T-helper 17 cell (primary cell): Measurements from ENCODE around the gene RPRM. TPM values are rescaled to one million over a fixed set of nuclear protein-coding genes. Genes with fewer than 3 reads are reported as not detected.
"Not testable (repeated sequence)": the region's sequence is repeated elsewhere in the genome, so short reads cannot be mapped to it uniquely, and the experiment has no call there.

Experiments
- ATAC-seq: fragments of 150-1000 bp; cut with Tn5 transposase; 2 replicates; pipeline ENCODE4 v1.10.0; 2021; ENCODE audit warnings: mild to moderate bottlenecking, moderate library complexity
- DNase-seq, 3 donors: peaks; one replicate each; pipeline versions ENCODE4 v3.0.0 to v3.0.0-alpha.2; 2020 to 2021
- H3K9me3 ChIP-seq: one replicate; pipeline ENCODE4 v1.7.0; 2013; ENCODE audit warnings: low read length, mild to moderate bottlenecking; ENCODE audit not compliant: control insufficient read depth, poor library complexity, severe bottlenecking
- H3K27ac Mint-ChIP-seq: one replicate; pipeline ENCODE4 v1.8.0; 2022; ENCODE audit warnings: mild to moderate bottlenecking, moderate library complexity, mixed read lengths
- H3K27me3 Mint-ChIP-seq: one replicate; pipeline ENCODE4 v1.8.0; 2022; ENCODE audit warnings: mixed read lengths
- H3K36me3 Mint-ChIP-seq: one replicate; pipeline ENCODE4 v1.8.0; 2022; ENCODE audit warnings: low read depth, mixed read lengths
- H3K4me1 Mint-ChIP-seq: one replicate; pipeline ENCODE4 v1.8.0; 2022; ENCODE audit warnings: mild to moderate bottlenecking, mixed read lengths
- H3K4me3 Mint-ChIP-seq: one replicate; pipeline ENCODE4 v1.8.0; 2022; ENCODE audit warnings: mild to moderate bottlenecking, moderate library complexity, mixed read lengths
- total RNA-seq, 4 donors: library from RNA in 2 of 4; stranded (reverse) in 2 of 4; gene quantifications; one replicate each; pipeline ENCODE4 v1.2.3 and lab custom pipeline; 2022 to 2026

RPRM gene
- total RNA-seq = not detected
- total RNA-seq (lab: John Stamatoyannopoulos, UW) = 0 to 0.08 reads per million in 2 donors

DNA sequence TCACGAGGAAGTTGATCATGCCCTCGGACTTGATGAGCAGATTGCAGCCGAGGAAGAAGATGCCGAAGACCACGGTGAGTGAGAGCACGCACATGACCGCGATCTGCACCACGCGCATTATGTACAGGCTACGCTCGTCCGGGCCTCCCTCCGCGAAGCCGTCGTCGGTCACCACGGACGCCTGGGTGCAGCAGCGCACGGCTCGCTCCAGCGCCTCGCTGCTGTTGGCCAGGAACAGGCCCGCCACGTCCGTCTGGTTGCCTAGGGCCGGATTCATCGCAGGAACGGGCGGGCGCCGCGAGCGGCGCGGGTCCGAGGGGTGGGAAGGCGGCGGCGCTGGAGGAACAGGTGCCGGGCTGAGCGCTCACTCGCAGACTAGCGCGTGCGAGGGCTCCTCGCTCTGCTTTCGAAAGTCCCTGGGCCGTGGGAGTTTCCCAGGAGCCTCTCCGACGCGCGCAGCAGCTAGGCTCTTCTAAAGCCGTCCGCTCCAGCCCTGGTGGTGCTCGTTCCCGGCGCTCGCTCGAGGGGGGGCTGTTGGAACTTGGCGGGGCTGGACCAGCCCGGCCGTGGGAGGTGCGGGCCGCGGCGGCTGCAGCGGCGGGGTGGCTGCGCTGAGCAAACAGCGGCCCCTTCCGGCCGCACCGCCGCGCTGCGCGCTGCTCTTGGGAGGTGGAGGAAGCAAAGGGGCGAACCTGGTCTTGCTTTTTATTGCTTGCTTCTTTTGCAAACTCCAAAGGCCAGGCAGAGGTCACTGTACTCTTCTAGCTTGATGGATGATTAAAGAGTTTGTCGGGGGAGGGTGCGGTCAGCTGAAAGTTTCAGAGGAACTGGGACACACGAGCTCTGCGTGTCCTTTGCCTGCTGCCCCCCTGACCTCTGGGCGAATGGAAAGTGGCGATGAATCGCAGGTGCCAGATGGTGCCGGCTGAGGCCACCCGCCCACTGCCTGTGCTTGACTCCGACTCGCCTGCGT is at the start of gene RPRM:
TSS of gene RPRM (minus strand) at position 474 of the 973 bp plus-strand sequence. CDS start at position 277, 197 bp downstream.
- Mint-ChIP-seq H3K4me1 (peaks cover 15% of the 10 kb centered on the region), H3K4me3 (peak within 1 kb of the TSS; percentile 90), H3K27me3 (peaks cover 61% of the 10 kb centered on the region), H3K27ac (peak within 1 kb of the TSS; percentile 51), H3K36me3 (no peaks in the 10 kb centered on the region)
- DNase-seq (peak in 2 of 3 donors; percentile 23 to 50), ATAC-seq (peak; percentile 87)
- H3K9me3 ChIP-seq = no peaks in the 10 kb centered on the region

DNA sequence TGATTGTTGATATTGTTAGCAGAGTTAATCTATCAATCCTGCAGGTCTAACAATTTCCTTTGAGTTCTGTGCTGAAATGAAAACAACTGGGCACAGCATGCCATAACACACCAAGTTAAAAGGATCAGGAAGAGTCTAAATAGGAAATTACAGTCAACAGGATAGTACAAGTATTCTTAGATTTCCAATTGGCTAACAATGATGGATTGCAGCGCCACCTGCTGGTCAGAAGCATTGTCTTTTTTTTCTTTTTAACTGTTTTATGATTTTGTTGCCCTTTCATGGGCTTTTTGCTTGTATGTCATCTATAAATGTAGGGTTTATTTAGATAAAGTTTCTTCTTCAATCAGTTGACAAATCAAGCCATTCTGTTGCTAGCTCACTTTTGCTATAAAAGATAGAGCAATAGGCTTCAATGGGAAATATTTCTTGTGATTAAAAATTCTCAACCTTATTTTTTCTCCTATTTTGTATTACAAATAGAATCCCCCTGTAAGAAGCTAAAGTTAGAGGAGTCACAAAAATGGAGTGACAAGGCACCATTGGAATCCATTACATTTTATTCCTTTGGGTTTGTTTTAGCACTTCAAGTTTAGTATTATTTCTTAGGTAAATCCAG is 40.8 kb upstream of the RPRM start:
- no peak overlapping the region for H3K4me3 Mint-ChIP-seq
- H3K36me3 Mint-ChIP-seq = no peaks in the 10 kb centered on the region
- peaks cover 35% of the 10 kb centered on the region for H3K27me3 Mint-ChIP-seq
- H3K9me3 ChIP-seq = no peaks in the 10 kb centered on the region
- peaks cover 2% of the 10 kb centered on the region for H3K4me1 Mint-ChIP-seq
- ATAC-seq (no peak), DNase-seq (peak in 1 of 3 donors; percentile 36)
- H3K27ac Mint-ChIP-seq = no peak overlapping the region

DNA sequence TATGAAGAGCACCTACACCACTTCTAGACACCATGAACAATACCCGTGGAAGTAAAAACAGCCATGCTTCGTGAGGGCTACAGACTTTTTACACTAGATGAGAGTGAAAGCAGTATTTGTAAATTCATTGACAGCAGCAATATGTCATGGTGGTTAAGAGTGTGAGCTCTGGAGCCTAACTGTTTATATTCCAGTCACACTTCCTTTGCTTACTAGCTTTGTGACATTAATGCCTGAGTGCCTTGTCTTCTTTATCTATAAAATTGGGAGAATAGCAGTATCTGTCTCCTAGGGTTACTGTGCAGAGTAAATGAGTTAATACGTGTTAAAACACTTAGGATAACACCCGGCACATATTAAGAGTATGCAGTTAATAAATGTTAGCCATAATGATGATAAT is 33.8 kb upstream of the RPRM start:
- peaks cover 2% of the 10 kb centered on the region for H3K4me1 Mint-ChIP-seq
- H3K27ac Mint-ChIP-seq = no peak overlapping the region
- H3K4me3 Mint-ChIP-seq = no peak overlapping the region
- ATAC-seq (no peak), DNase-seq (no peak)
- no peaks in the 10 kb centered on the region for H3K36me3 Mint-ChIP-seq
- peaks cover under 1% of the 10 kb centered on the region for H3K9me3 ChIP-seq
- peaks cover 30% of the 10 kb centered on the region for H3K27me3 Mint-ChIP-seq

DNA sequence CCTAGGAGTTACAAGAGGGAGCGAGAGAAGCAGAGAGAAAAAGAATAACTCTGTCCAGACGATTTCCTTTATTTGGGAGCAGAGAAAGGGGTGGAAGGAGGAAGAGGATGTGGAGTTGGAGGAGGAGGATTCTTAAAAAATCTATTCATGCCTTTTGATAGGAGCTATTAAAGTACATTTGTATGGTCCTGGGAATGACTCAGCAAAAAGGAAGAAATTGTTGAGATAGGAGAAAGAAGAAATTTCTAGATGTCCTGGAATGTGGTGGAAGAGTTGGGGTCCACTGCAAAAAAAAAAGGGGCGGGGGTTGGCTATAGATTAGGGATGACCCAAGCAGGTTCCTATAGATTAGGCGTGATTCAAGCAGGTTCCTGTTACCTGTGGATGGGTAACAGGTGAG is 32.4 kb upstream of the RPRM start:
- Mint-ChIP-seq H3K27ac (no peak overlapping the region), H3K4me1 (peaks cover 2% of the 10 kb centered on the region), H3K27me3 (peaks cover 25% of the 10 kb centered on the region), H3K4me3 (no peak overlapping the region), H3K36me3 (no peaks in the 10 kb centered on the region)
- peaks cover 2% of the 10 kb centered on the region for H3K9me3 ChIP-seq
- DNase-seq = no peak
- no peak for ATAC-seq

DNA sequence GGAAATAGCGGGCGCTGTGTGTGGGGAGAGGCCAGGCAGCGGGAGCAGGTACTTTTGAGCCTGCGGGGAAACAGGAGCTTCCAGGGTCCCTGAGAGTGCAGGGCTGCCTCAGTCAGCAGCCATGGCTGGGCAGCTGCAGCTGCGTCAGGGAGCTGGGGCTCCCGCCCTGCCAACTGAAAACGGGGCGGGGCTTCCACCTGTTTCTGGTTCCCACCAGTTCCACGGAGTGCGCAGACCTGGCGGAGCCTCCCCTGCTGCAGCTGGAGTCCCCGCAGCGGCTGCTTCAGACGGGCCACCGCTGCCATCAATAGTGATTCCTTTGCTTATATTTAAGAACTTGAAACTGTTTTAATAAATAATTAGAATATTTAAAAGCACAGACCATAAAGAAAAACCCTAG is 30.6 kb upstream of the RPRM start:
- H3K9me3 ChIP-seq = peaks cover 2% of the 10 kb centered on the region
- no peaks in the 10 kb centered on the region for H3K4me1 Mint-ChIP-seq
- no peak for DNase-seq
- no peak for ATAC-seq
- H3K27me3 Mint-ChIP-seq = peaks cover 12% of the 10 kb centered on the region
- no peaks in the 10 kb centered on the region for H3K36me3 Mint-ChIP-seq
- no peak overlapping the region for H3K27ac Mint-ChIP-seq
- no peak overlapping the region for H3K4me3 Mint-ChIP-seq

DNA sequence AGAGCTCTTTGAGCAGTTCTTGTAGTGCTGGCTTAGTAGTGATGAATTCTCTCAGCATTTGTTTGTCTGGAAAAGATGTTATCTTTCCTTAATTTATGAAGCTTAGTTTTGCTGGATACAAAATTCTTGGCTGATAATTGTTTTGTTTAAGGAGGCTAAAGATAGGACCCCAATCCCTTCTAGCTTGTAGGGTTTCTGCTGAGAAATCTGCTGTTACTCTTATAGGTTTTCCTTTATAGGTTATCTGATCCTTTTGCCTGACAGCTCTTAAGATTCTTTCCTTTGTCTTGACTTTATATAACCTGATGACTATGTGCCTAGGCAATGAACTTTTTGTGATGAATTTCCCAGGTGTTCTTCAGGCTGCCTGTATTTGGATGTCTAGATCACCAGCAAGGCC is 27.9 kb upstream of the RPRM start:
- not testable (repeated sequence) for H3K27ac Mint-ChIP-seq, H3K27me3 Mint-ChIP-seq, H3K36me3 Mint-ChIP-seq, H3K4me3 Mint-ChIP-seq, H3K4me1 Mint-ChIP-seq, H3K9me3 ChIP-seq, DNase-seq, ATAC-seq

DNA sequence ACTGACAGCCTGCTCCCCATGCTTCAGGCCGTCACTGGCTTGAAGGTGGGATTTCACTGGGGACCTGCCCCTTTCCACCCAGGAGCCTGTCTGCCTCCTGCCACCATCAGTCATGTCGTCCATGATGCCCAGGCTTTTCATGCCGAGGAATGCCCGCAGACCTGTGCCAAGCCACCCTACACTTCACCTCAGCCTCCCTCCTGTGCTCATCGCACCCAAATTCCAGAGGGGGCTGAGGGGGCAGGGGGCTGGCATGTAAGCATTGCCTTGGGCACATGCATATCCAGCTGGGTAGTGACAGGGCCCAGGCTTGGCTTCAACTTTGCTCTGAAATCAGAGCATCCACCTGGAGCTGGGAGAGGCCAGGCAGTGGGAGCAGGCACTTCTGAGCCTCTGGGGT is 20.9 kb upstream of the RPRM start:
- H3K4me3 Mint-ChIP-seq = no peak overlapping the region
- peaks cover 19% of the 10 kb centered on the region for H3K27me3 Mint-ChIP-seq

DNA sequence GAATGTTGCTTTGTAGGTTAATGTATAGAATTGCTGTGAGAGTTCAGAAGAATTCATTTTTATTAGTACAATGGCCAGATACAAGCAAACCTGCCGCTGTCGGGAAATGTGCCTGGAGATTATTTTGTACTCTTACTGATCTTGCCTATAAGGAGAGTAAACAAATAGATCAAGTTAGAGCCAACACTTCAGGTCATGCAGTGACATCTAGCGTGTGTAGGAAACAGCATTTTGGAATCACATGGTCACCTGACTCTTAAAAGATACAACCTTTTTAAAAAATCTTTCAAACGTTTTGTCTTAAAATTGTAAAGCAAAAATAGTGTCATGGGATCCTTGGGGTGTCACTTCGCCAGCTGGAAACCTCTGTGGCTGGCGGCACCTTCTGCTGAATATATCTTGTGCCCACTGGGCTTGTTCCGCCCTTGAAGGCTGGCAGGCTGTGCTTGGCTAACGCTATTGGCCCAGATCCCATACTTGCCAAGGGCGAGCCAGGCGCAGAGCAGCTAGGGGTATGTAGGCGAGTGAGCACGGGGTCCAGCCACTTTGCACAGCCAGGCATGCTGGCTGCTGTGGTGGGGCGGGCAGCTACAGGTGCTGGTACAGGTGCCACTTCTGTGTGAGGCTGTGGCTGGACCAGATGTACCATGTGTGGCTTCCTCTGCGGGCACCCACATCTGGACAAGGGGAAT is 19.5 kb upstream of the RPRM start:
- no peaks in the 10 kb centered on the region for H3K36me3 Mint-ChIP-seq
- H3K27ac Mint-ChIP-seq = no peak overlapping the region
- DNase-seq = no peak
- H3K4me3 Mint-ChIP-seq = no peak overlapping the region
- H3K9me3 ChIP-seq = no peaks in the 10 kb centered on the region
- peaks cover 20% of the 10 kb centered on the region for H3K27me3 Mint-ChIP-seq
- H3K4me1 Mint-ChIP-seq = no peaks in the 10 kb centered on the region
- no peak for ATAC-seq

More for the DNA sequence above, 20.9 kb upstream of the RPRM start:
- H3K27ac Mint-ChIP-seq = no peak overlapping the region
- DNase-seq = no peak
- H3K36me3 Mint-ChIP-seq = no peaks in the 10 kb centered on the region
- no peaks in the 10 kb centered on the region for H3K9me3 ChIP-seq
- no peaks in the 10 kb centered on the region for H3K4me1 Mint-ChIP-seq
- no peak for ATAC-seq

DNA sequence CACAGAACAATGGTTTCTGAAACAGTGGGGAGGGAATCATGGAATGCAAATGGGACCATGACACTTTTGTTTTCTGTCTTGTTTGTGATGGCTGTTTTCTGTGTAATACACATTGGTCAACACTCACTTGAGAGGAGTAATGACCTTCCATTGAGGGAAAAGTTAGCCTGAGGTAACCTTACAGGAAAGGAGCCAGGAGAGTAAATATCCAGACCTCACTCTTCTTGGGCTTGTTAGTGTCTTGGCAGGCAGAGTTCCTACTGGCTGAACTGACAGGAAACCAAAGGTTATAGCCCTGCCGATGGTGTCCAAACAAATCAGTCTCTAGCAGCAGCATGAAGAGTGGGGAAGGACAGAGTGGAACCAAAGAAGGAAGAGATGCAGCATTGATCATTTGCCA is 17.2 kb upstream of the RPRM start:
- no peaks in the 10 kb centered on the region for H3K9me3 ChIP-seq
- H3K4me3 Mint-ChIP-seq = no peak overlapping the region
- H3K27me3 Mint-ChIP-seq = peaks cover 33% of the 10 kb centered on the region
- DNase-seq (no peak), ATAC-seq (no peak)
- no peaks in the 10 kb centered on the region for H3K4me1 Mint-ChIP-seq
- H3K36me3 Mint-ChIP-seq = peaks cover 2% of the 10 kb centered on the region
- H3K27ac Mint-ChIP-seq = no peak overlapping the region

DNA sequence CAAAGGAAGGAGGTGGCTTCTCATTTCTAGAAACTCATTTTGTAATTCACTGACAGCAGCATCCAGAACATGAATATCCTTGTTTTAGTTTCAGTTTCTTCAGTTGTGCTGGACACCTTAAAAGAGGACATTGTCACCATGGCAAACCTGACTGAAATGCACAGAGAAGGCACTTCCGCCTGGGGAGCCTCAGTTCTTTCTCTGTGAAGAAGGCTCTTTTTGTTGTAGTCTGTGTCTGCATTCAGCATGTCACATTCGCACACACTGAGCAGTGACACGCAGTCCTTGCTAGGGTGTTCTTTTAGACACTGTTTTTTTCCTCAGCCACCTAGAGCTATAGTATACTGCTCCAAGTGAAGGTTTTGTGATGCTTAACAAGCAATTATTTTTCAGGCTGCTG is 9.5 kb upstream of the RPRM start:
- peaks cover 5% of the 10 kb centered on the region for H3K4me1 Mint-ChIP-seq
- ATAC-seq (no peak), DNase-seq (no peak)
- peaks cover 2% of the 10 kb centered on the region for H3K36me3 Mint-ChIP-seq
- no peak overlapping the region for H3K27ac Mint-ChIP-seq
- H3K9me3 ChIP-seq = no peaks in the 10 kb centered on the region
- H3K27me3 Mint-ChIP-seq = peaks cover 44% of the 10 kb centered on the region
- H3K4me3 Mint-ChIP-seq = no peak overlapping the region

DNA sequence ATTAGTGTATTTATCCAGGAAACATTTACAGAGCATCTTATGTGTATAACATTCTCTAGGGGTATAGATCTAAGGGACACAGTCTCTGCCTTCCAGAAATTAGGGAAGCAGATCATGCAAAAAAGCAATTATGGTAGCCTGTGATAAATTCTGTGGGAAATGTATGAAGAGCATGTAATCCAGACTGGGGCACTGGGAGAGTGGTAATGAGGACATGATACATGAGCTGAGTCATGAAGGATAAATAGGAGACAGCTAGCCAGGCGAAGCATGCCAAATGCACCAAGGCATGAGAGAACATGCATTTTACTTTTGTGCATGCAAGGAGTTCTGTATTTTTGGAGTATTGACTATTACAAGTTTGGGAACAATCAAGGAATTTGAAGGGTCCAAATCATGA is 8.9 kb upstream of the RPRM start:
- peaks cover 5% of the 10 kb centered on the region for H3K4me1 Mint-ChIP-seq
- DNase-seq (no peak), ATAC-seq (no peak)
- H3K4me3 Mint-ChIP-seq = no peak overlapping the region
- no peak overlapping the region for H3K27ac Mint-ChIP-seq
- no peaks in the 10 kb centered on the region for H3K9me3 ChIP-seq
- peaks cover 38% of the 10 kb centered on the region for H3K27me3 Mint-ChIP-seq
- no peaks in the 10 kb centered on the region for H3K36me3 Mint-ChIP-seq

DNA sequence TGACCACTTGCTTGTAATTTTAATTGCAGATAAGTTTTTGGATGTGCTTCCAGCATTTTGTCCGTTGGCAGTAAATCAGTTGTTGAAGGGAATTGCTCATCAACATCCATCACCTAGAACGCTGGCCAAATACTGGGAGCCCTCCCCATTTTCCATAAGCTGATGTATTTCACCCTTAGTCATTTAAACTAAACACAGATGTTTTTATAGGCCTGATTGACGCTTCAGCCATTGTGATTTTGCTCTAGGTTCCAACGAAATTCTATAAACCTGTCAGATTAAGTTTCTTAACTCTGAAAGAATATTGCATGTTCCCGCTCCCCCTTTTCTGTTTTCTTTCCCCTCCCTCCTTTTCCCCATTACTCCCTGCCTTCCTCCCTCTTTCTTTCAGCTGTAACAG is 1.0 kb upstream of the RPRM start:
- no peaks in the 10 kb centered on the region for H3K36me3 Mint-ChIP-seq
- ATAC-seq = no peak
- no peak overlapping the region for H3K4me3 Mint-ChIP-seq
- H3K9me3 ChIP-seq = no peaks in the 10 kb centered on the region
- H3K4me1 Mint-ChIP-seq = peaks cover 15% of the 10 kb centered on the region
- peaks cover 54% of the 10 kb centered on the region for H3K27me3 Mint-ChIP-seq
- DNase-seq = no peak
- no peak overlapping the region for H3K27ac Mint-ChIP-seq

DNA sequence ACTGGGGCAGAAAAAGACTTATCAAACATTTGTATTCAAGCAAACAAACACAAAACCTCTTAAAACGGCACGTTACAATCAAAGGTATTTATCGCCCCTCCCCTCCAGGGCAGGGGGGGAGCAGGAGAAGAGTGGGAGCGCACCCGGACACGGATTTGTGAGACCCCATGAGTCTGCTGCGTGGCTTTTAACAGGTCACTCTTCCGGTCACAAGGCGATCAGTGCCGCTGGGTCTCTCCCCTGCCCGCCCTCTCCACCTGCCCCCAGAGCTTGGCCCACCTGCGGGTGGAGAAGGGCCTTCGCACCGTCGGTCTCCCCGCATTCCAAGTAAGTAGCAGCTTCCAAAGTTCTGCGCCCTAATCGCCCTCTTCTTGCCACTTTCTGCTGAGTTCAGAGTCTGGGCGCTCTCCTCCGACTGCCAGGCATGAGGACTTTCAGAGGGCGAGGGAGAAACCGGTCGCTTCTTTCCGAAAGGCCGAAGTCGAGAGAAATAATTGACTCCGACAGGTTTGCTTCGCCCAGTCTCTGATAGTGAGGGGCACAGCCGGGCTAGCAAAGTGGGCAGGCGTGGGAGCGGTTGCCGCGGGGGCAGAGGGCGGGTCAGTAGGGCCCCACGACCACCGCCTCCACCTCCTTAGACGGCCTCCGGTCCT is 800 bp downstream of the RPRM start:
- H3K4me3 Mint-ChIP-seq = peak overlapping the region; percentile 90
- DNase-seq = no peak

More for the DNA sequence above, 800 bp downstream of the RPRM start:
- no peaks in the 10 kb centered on the region for H3K36me3 Mint-ChIP-seq
- ATAC-seq = no peak
- peaks cover 15% of the 10 kb centered on the region for H3K4me1 Mint-ChIP-seq
- H3K9me3 ChIP-seq = no peaks in the 10 kb centered on the region
- peaks cover 62% of the 10 kb centered on the region for H3K27me3 Mint-ChIP-seq
- H3K27ac Mint-ChIP-seq = peak overlapping the region; percentile 51
